ENCODE results near the gene TMEM179B.
"Not testable (repeated sequence)": the region's sequence is repeated elsewhere in the genome, so short reads cannot be mapped to it uniquely, and the experiment has no call there.

TMEM179B gene

GRCh38 chr11:62787005-62787759, at the start of gene TMEM179B:
Gene TMEM179B (plus strand): TSS chr11:62787402. CDS start chr11:62787432, 30 bp downstream.
- peak; percentile 100 for DNase-seq

DNA sequence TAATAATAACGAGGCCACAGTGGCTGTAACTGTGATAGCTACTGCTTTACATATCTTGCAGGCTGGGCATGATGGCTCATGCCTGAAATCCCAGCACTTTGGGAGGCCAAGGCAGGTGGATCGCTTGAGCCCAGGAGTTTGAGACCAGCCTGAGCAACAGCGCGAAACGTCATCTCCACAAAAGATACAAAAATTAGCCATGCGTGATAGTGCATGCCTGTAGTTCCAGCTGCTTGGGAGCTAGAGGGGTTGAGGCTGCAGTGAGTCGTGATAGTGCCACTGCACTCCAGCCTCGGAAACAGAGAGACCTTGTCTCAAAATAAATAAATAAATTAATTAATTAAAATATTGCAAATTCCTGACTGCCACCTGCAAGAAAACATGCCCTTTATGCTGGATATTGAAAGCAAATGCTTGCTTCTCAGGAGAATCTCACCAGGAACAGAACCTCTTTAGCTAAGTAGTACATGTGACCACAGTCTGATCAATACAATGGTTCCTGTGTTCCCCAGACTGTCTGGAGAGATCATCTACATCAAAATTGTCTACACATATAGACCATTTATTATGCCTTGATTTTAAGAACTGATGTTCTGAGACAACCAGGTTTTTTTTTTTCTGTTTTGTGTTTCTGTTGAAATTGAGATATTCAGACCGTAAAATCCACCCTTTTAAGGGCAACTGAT, 39.6 kb upstream of the TMEM179B start:
- DNase-seq, result no peak

- not testable (repeated sequence) for DNase-seq
These were observed 37.3 kb upstream of the TMEM179B start for GRCh38 chr11:62749931-62750330.

- no peak for DNase-seq
These were observed 34.9 kb upstream of the TMEM179B start for GRCh38 chr11:62752177-62752785.

DNA sequence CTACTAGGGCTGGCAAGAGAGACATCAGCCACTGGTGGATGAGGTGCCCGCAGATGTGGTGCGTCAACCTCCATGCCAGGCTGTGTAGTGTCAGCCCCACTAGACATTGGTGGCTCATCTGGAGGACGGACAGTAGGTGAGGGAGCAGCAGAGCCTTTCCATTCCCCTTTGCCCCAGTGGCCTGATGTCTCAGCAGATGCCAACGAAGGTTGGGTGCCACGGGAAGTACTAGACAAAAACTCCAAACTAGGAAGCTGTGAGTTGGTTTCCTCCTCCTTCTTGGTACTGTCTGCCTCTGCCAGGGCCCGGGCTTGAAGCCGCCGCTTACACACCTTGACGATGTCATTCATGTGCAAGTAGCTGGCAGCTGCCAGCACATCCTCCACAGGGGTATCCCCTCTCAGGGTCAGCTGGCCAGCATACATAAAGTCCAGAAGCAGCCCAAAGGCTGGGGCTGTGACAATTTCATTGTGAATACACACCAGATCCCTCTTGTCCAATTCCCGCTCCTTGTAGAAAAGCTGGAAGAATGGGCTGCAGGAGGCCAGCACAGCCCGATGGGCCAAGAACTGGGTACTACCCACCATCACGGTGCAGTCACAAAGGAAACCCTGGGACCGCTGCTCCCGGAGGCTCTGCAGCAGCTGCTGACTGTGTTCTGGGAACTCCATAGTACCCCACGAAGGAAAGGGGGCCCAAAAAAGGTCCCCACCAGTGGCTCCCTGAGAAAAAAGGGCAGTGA, 34.0 kb upstream of the TMEM179B start:
- no peak for DNase-seq

DNA sequence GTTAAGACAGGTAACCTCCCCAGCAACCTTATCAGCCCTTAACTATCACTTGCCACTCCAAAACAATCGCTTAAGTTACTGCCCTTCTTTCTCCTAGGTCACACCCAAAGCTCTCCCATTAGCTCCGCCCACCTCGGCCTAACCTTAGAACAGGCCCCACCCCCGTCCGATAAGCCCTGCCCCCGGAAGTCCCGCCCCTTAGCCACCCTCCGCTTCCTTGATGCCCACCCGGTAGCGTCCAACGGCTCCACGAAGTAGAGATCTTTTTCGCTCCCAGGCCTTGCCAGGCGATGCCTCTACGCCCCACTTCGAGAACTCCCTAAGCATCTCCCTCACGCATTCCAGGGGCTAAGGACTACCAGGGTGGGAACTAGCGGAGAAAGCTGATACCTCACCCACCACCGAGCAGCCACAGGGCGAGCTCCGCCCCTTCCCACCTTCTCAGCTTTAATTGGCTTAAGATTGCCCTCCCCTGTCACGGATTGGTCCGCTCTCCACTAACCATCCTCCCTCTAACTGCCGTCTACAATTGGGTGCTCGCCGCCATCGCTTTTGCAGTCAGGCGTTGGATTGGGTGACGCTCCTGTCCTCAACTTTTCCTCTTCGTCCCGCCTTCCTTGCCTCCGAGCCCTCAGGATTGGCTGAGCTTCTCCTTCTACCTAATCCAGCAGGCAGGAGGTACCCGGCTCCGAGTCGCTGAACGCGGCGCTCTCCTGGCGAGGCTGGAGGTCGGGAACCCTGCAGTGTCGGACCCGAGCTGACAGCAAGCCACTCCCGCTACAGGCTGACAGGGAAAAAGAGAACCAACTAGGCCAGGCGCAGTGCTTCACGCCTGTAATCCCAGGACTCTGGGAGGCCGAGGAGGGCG, 33.2 kb upstream of the TMEM179B start, which contains the start of gene ZBTB3:
TSS of gene ZBTB3 (minus strand) at position 425 of the 868 bp plus-strand sequence. CDS start 496 bp downstream, outside the sequence.
- DNase-seq, result peak; percentile 100

- DNase-seq, result no peak
These were observed 32.1 kb upstream of the TMEM179B start for GRCh38 chr11:62755086-62755615.

- no peak for DNase-seq
These were observed 29.1 kb upstream of the TMEM179B start for GRCh38 chr11:62757846-62758788.

DNA sequence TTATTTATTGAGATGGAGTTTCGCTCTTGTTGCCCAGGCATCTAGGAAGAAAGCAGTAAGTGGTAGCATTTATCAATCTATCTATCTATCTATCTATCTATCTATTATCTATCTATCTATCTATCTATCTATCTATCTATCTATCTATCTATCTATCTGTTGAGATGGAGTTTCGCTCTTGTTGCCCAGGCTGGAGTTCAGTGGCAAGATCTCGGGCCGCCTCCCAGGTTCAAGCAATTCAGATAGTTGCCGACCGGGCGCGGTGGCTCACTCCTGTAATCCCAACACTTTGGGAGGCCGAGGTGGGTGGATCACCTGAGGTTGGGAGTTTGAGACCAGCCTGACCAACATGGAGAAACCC, 26.4 kb upstream of the TMEM179B start:
- DNase-seq, result not testable (repeated sequence)

DNA sequence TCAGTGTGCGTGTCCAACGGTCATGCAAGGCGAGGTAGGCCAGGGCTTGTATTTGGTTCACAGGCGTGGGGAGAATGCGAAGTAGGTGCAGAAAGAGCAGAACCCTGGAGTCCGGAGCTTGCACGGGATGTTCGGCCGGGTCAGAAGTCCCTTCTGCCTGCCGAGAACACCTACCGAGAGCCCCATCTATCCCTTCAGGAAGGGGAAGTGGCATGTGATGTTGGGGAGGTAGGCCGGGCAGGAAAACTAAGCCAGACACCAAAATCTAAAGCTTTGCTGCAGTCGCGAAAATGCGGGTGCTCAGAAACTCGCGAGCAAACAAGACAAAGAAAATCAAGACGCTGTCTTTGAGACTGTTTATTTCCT, 16.4 kb upstream of the TMEM179B start:
- peak; percentile 64 for DNase-seq

DNA sequence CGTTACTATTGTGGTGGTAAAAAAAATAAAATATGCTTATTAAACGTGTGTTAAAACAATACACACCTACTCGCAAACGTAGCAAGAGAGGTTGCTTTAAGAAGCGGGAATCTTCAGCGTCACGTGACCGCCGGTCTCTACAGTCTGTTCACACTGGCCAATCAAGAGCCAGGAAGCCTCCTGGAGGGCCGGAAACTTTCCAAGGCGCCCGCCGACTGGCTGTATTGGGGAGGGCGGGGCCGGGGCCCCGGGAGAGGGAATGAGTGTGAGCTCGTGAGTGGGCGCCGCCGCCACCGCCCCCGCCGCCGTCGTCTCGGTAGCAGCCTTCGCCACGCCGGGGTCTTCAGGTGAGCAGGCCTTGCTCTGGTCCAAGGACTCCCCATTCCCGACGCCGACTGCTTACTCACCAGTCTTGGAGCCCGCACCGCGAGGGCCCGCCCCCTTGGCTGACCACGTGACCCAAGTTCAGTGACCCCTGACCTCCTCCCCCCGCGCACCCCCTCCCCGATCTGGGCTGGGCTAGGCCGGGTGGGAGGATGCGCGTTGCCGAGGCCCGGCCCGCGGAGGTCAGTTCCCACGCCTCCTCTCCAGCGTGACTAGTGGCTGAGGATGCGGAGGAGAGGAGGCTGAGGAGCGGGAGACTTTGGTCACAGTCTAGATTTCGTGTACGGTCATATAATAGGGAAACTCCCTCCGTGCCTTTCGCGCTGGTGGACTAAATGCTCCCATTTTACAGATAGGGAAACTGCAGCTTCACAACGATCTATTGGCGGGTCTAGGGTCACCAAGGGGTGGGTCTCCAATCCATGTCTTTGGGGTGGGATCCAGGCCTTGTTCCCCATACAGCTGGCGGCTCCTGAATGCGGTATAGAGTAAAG, 15.8 kb upstream of the TMEM179B start, which contains the start of gene TAF6L:
TSS of gene TAF6L (plus strand) at position 253 of the 878 bp plus-strand sequence. CDS start 4,388 bp downstream, outside the sequence.
- peak; percentile 99 for DNase-seq

- no peak for DNase-seq
These were observed 12.8 kb upstream of the TMEM179B start for GRCh38 chr11:62774407-62774806.

- DNase-seq, result no peak
These were observed 11.6 kb upstream of the TMEM179B start for GRCh38 chr11:62775646-62776045.

GRCh38 chr11:62777389-62777788, 9.8 kb upstream of the TMEM179B start:
- no peak for DNase-seq

DNA sequence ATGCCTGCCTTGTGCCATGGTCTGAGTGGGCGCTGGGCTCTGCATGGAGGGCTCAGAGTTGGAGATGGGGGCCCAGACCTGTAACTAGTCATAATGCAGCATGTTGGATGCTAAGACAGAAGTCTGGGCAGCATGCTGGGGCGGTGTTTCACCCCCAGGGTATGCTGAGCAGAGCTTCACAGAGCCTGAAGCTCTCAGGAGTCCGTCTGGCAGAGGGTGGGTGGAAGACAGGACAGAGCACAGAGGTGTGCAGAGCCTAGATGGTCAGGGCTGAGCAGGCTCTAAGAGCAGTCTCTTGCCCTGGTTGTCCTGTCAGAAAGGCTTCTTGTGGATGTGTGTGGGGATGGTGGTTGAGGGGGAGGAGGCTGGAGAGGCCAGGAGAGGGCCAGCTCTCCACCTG, 8.8 kb upstream of the TMEM179B start:
- no peak for DNase-seq

DNA sequence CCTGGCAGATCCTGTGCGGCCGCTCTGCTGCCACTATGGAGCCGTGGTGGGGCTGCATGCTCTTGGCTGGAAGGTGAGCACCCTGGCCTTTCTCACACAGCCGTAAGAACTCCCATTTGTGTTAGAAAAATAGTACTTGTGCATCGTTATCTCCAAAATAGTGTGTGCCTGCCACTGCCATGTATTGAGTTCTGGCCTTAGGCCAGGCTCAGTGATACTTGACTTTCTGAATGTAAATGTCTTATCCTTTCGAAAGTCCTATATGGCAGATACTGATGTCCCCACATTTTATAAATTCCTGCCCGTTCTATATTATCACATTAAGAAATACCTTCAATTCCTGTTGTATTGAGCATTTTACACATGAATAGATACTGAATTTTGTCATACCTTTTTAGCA, 4.4 kb upstream of the TMEM179B start:
- DNase-seq, result no peak

DNA sequence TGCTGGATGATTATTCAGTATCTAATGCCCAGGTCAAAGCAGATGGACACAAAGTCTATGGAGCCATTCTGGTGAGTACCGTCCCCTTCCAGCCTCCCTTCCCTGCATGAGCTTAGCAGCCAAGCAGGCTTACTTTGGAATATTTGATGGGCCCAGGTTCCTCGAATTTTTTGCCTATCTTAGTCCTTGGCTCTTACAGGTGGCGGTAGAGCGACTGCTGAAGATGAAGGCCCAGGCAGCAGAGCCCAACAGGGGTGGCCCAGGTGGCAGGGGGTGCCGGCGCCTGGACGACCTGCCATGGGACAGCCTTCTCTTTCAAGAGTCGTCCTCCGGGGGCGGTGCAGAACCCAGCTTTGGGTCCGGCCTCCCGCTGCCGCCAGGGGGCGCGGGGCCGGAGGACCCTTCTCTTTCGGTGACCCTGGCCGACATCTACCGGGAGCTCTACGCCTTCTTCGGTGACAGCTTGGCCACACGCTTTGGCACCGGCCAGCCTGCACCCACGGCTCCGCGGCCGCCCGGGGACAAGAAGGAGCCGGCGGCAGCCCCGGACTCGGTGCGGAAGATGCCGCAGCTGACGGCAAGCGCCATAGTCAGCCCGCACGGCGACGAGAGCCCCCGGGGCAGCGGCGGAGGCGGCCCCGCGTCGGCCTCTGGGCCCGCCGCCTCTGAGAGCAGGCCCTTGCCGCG, 741 bp upstream of the TMEM179B start:
- DNase-seq, result peak; percentile 96

GRCh38 chr11:62788991-62789390, 1.8 kb downstream of the TMEM179B start:
- DNase-seq, result no peak

DNA sequence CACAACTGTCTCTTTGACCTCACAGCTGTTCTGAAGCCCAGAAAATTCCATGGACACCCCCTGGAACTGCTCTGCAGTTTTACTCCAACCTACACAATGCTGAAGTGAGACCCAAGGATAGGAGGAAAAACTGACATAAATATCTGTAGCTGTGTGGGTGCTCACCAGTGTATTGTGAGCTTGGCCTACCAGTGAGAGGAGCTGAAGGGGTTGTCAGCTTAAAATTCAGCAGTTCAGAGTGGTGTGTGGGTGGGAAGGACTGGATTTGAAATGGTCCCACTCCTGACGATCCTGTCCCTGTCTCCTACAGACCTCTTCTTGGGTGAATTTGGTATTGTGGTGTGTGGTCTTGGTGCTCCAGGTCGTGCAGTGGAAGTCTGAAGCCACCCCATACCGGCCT, 2.4 kb downstream of the TMEM179B start:
- no peak for DNase-seq

All from RPMI8226 (cell line).